ENCODE data around the gene SUPT7L. TPM values are rescaled to one million over a fixed set of nuclear protein-coding genes. Genes with fewer than 3 reads are reported as not detected.
"Not testable (repeated sequence)": the region's sequence is repeated elsewhere in the genome, so short reads cannot be mapped to it uniquely, and the experiment has no call there.

SUPT7L gene
- total and polyA plus RNA-seq, 7 donors = 7.2 to 27.1 (median 19.7) TPM

- no peak overlapping the region for H3K27ac ChIP-seq
- no peaks in the 10 kb centered on the region for H3K4me1 ChIP-seq
- H3K4me3 ChIP-seq = no peak overlapping the region
- no peak for DNase-seq
- H3K9me3 ChIP-seq = no peaks in the 10 kb centered on the region
- 94 to 96% methylated on average over 5 of the region's 5 CpGs for WGBS, 2 donors
- H3K27me3 ChIP-seq = no peaks in the 10 kb centered on the region
- no peak for TF ChIP-seq EP300 (IDR thresholded peaks at IDR 0.05)
- TF ChIP-seq POLR2AphosphoS5 (IDR thresholded peaks at IDR 0.05) = no peak
- no peak for TF ChIP-seq POLR2A (IDR thresholded peaks at IDR 0.05)
- TF ChIP-seq, protein P1, sequence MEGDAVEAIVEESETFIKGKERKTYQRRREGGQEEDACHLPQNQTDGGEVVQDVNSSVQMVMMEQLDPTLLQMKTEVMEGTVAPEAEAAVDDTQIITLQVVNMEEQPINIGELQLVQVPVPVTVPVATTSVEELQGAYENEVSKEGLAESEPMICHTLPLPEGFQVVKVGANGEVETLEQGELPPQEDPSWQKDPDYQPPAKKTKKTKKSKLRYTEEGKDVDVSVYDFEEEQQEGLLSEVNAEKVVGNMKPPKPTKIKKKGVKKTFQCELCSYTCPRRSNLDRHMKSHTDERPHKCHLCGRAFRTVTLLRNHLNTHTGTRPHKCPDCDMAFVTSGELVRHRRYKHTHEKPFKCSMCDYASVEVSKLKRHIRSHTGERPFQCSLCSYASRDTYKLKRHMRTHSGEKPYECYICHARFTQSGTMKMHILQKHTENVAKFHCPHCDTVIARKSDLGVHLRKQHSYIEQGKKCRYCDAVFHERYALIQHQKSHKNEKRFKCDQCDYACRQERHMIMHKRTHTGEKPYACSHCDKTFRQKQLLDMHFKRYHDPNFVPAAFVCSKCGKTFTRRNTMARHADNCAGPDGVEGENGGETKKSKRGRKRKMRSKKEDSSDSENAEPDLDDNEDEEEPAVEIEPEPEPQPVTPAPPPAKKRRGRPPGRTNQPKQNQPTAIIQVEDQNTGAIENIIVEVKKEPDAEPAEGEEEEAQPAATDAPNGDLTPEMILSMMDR (IDR thresholded peaks at IDR 0.05) = no peak
- intact Hi-C loops (cut with DNase I) = no loop called here
- H3K36me3 ChIP-seq = peaks cover 37 to 100% (median 61%) of the 10 kb centered on the region in 4 donors
Measured at GRCh38 chr2:27636766-27637165, 26.6 kb downstream of the SUPT7L start.

DNA sequence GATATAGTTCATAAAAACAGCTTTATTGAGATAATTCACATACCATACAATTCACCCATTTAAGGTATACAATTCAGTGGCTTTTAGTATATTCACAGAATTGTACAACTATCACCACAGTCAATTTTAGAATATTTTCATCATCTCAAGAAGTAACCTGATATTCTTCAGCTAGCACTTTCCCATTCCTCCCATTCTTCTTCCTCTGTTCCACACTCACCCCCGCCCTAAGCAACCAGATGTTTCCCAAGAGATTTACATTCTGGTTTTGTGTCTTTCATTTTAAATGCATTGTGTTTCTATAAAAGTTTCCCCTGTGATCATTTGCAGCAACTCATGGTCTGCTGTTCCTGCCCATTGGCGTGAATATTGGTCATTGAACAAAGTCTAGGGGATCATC, 29.1 kb downstream of the SUPT7L start:
- DNase-seq = no peak
- no peaks in the 10 kb centered on the region for H3K9me3 ChIP-seq
- intact Hi-C loops (cut with DNase I) = no loop called here
- H3K4me3 ChIP-seq = no peak overlapping the region
- peaks cover 0 to 13% (median 9%) of the 10 kb centered on the region in 4 donors for H3K4me1 ChIP-seq
- WGBS, 2 donors = 89 to 94% methylated on average over 2 of the region's 2 CpGs
- no peak for TF ChIP-seq POLR2A (IDR thresholded peaks at IDR 0.05)
- TF ChIP-seq POLR2AphosphoS5 (IDR thresholded peaks at IDR 0.05) = no peak
- no peak for TF ChIP-seq EP300 (IDR thresholded peaks at IDR 0.05)
- TF ChIP-seq, protein P1 (IDR thresholded peaks at IDR 0.05) = no peak
- H3K27me3 ChIP-seq = no peaks in the 10 kb centered on the region
- no peak overlapping the region for H3K27ac ChIP-seq
- peaks cover 27 to 90% (median 50%) of the 10 kb centered on the region in 4 donors for H3K36me3 ChIP-seq

DNA sequence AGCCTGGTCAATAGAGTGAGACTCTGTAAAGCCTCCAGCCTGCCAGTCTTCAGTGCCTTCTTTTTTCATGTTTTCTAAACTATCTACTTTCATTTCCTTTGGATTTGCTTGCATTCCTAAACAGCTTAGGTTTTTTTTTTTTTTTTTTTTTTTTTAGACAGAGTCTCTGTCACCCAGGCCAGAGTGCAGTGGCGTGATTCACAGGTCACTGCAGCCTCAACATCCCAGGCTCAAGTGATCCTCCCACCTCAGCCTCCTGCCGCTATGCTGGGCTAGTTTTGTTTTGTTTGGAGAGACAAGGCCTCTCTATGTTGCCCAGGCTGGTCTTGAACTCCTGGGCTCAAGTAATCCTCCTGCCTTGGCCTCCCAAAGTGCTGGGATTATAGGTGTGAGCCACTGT, 33.2 kb downstream of the SUPT7L start:
- H3K27ac ChIP-seq; H3K9me3 ChIP-seq; H3K4me3 ChIP-seq; DNase-seq; intact Hi-C loops (cut with DNase I); H3K27me3 ChIP-seq: not testable (repeated sequence)
- peaks cover 9 to 50% (median 25%) of the 10 kb centered on the region in 4 donors for H3K36me3 ChIP-seq
- WGBS, 2 donors = 97 to 99% methylated on average over 2 of the region's 2 CpGs
- H3K4me1 ChIP-seq = peaks cover 0 to 25% (median 18%) of the 10 kb centered on the region in 4 donors

GRCh38 chr2:27628767-27629709, 34.4 kb downstream of the SUPT7L start, which contains the start of the genes CCDC121 and GPN1:
TSS of gene CCDC121 (minus strand) at chr2:27629012. CDS start at chr2:27627799, 1,213 bp downstream.
TSS of gene GPN1 (plus strand) at chr2:27629050. CDS start at chr2:27629059, 9 bp downstream.
- H3K4me3 ChIP-seq = peak within 1 kb of the TSS; percentile 60 to 94 (median 70)

More at GRCh38 chr2:27628767-27629709, 34.4 kb downstream of the SUPT7L start, which contains the start of the genes CCDC121 and GPN1:
- peak within 1 kb of the TSS; percentile 67 to 80 (median 76) for H3K27ac ChIP-seq
- intact Hi-C loops (cut with DNase I) = loop anchor here (5.0 kb wide), 1 partner anchor 137 kb away; no protein-coding TSS in a partner anchor
- H3K36me3 ChIP-seq = peaks cover 0 to 41% (median 16%) of the 10 kb centered on the region in 4 donors
- TF ChIP-seq, protein P1 (IDR thresholded peaks at IDR 0.05) = no peak
- TF ChIP-seq POLR2AphosphoS5 (IDR thresholded peaks at IDR 0.05) = peak; percentile 30 to 82 (median 54)
- TF ChIP-seq EP300 (IDR thresholded peaks at IDR 0.05) = no peak
- TF ChIP-seq POLR2A (IDR thresholded peaks at IDR 0.05) = peak in 1 of 2 donors; percentile 14
- H3K27me3 ChIP-seq = no peaks in the 10 kb centered on the region
- peaks cover 0 to 25% (median 18%) of the 10 kb centered on the region in 4 donors for H3K4me1 ChIP-seq
- H3K9me3 ChIP-seq = no peaks in the 10 kb centered on the region
- 1% methylated on average over 44 of the region's 44 CpGs for WGBS, 2 donors
- peak; percentile 90 for DNase-seq

All from sigmoid colon (tissue), 7 donors.